Esophagus squamous epithelium (tissue), 4 donors: ENCODE data around the gene COL6A5.

Experiments used
- CTCF ChIP-seq, 6 experiments: fragments of 450-650 bp in 4 of 6; fragments of 200-600 bp in 2 of 6; sonication (generic) in 2 of 6; IDR thresholded peaks; one replicate each; pipeline ENCODE4 v1.5.1; 2016 to 2019; ENCODE audit warnings: antibody characterized with exemption in 6 of 6, mild to moderate bottlenecking in 4 of 6, moderate library complexity in 4 of 6
- POLR2A ChIP-seq, 4 donors: fragments of 450-650 bp; IDR thresholded peaks; one replicate each; pipeline ENCODE4 v1.6.1; 2017; ENCODE audit warnings: antibody characterized with exemption in 4 of 4, mild to moderate bottlenecking in 4 of 4, moderate library complexity in 3 of 4

DNA sequence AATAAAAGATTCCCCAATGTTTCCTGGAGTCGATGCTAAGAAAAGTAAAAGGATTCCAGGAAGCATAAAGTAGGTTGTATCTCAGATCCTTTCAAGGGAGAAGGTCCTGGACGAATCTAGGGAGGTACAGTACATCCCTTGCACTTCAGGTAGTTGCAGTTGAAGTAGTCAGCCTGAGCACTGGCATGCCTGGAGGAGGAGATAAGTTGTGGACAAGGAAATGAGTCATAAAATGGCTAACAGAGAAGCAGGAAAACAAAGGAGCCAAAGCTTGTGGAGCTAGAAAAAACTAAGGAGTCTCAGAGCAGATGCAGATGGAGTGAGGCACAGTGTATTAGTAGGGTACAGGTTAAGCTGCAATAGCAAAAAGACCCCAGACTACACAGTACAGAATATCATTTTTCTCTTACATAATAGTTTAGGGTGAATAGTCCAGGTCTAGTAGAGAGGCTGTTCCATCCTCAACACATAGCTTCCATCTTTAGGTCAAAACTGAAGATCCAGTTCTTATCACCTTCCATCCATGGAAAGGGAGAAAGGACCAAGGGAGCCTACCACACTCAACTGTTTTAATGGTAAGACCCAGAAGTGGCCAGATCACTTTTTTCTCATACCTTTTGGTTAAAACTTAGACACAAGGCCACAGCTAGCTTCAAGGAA is 41.3 kb downstream of the COL6A5 start:
- TF ChIP-seq CTCF (IDR thresholded peaks at IDR 0.05) (no peak), POLR2A (IDR thresholded peaks at IDR 0.05) (no peak)
